ENCODE measurements around the gene GGTLC2.
"Not testable (repeated sequence)": the region's sequence is repeated elsewhere in the genome, so short reads cannot be mapped to it uniquely, and the experiment has no call there.

DNA sequence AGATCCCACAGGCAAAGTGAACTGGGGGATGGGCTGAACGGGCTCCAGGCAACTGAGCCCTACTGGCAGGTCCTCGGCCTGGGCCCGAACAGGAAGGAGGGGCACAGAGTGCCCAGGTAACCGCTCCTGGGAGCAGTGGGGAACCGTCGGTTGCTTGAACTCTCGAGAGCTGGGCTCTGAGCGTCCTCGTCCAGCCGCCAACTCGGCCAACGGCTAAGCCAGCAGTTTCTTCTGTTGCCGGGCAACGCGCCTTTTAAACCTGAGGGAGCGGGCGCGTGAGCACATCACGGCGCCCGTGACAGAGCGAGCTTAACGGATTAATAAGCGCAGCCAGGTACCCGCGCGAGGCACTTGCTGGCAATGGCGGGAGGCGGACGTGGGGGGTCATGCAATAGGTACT, at the start of gene GGTLC2:
- not testable (repeated sequence) for TF ChIP-seq POLR2A (IDR thresholded peaks at IDR 0.05)
- TF ChIP-seq, protein P1, sequence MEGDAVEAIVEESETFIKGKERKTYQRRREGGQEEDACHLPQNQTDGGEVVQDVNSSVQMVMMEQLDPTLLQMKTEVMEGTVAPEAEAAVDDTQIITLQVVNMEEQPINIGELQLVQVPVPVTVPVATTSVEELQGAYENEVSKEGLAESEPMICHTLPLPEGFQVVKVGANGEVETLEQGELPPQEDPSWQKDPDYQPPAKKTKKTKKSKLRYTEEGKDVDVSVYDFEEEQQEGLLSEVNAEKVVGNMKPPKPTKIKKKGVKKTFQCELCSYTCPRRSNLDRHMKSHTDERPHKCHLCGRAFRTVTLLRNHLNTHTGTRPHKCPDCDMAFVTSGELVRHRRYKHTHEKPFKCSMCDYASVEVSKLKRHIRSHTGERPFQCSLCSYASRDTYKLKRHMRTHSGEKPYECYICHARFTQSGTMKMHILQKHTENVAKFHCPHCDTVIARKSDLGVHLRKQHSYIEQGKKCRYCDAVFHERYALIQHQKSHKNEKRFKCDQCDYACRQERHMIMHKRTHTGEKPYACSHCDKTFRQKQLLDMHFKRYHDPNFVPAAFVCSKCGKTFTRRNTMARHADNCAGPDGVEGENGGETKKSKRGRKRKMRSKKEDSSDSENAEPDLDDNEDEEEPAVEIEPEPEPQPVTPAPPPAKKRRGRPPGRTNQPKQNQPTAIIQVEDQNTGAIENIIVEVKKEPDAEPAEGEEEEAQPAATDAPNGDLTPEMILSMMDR (IDR thresholded peaks at IDR 0.05 in 4 of 5, conservative IDR thresholded peaks at IDR 0.05 in 1 of 5), result not testable (repeated sequence)
